ENCODE measurements around the gene PTPN18.

The PTPN18 gene

DNA sequence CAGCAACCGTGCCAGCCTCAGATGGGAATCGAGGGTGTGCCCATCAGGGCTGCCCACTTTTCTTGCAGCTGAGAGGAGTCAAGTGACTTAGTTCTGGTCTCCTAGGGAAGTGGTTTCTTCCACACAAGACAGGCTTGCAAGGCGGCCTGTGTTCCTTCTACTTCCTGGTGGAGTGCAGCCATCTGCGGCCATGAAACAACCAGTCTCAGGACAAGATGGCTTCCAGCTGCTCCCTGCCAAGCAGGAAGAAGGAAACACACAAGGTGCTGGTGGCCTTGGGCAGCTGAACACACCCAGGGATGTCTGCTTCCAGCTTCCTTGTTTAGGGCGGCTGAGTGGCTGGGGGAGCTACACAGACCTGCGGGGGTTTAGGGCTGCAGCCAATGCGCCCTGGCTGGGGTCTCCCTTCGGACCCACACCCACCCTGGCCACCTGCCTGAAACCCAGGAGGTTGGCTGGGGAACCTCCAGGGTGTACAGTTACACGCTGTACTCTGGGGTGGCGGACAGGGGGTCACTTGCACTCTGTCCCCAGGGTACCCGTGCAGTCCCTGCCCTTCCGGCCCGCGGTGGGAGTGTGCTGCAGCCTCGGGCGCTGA, 34.7 kb downstream of the PTPN18 start:
- Histone ChIP-seq H3K4me3 (replicated peaks; ENCODE audit: insufficient read depth, low read length) (peak overlapping the region; percentile 65), H3K27me3 (ENCODE audit: insufficient read depth, poor library complexity, severe bottlenecking) (no peaks in the 10 kb centered on the region), H3K27ac (replicated peaks) (peak overlapping the region; percentile 55)
- no peak for TF ChIP-seq GABPA (IDR thresholded peaks at IDR 0.05; ENCODE audit: low read depth)
- TF ChIP-seq SPI1 (IDR thresholded peaks at IDR 0.05; ENCODE audit: borderline replicate concordance, low read depth): peak; percentile 27; the same call in 1 of the 2 replicates
- DNase-seq (ENCODE audit: low read depth in 1 of 2, low spot score in 1 of 2): peak in 1 of 2 experiments; percentile 43

DNA sequence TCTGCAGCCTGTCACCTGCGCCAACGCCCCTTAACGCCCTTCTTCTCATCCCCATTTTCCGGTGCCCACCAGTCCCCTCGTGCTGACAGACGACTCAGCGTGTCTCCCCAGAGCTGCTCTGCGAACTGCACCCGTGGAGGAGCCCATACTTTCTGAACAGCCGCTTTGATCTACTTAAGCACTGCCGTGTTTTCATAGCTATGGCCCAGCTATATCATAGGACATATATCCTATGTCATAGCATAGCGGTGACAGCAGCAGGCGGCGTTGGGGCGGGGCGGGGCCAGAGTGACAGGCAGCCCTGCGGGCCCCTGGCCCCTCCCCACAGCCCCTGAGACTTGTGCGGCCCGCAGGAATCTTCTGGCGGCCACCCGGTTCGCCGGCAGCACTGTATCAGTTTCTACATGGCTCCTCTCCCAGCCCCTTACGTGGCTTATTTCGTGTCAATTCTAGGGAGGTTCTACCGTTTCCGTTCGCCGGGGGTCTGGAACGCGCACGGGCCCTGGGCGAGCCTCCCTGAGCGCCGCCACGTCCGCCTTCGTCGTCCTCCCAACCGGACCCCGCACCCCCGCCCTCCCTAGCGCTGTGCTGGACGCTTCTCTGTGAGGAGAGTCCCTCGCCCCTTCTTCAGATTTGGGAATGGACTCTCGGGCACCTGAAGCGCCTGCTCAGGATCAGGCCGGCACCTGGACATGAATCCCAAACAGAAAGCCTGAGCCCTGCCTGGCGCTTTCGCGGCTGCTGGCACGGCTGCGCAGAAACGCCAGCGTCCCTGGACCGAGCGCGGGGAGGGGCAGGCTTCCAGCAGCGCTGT, 35.4 kb downstream of the PTPN18 start:
- H3K4me3 ChIP-seq (replicated peaks; ENCODE audit: insufficient read depth, low read length): peak overlapping the region; percentile 65
- H3K27me3 ChIP-seq (ENCODE audit: insufficient read depth, poor library complexity, severe bottlenecking): no peaks in the 10 kb centered on the region
- DNase-seq (ENCODE audit: low read depth in 1 of 2, low spot score in 1 of 2): peak in 1 of 2 experiments; percentile 51
- TF ChIP-seq, protein P1, sequence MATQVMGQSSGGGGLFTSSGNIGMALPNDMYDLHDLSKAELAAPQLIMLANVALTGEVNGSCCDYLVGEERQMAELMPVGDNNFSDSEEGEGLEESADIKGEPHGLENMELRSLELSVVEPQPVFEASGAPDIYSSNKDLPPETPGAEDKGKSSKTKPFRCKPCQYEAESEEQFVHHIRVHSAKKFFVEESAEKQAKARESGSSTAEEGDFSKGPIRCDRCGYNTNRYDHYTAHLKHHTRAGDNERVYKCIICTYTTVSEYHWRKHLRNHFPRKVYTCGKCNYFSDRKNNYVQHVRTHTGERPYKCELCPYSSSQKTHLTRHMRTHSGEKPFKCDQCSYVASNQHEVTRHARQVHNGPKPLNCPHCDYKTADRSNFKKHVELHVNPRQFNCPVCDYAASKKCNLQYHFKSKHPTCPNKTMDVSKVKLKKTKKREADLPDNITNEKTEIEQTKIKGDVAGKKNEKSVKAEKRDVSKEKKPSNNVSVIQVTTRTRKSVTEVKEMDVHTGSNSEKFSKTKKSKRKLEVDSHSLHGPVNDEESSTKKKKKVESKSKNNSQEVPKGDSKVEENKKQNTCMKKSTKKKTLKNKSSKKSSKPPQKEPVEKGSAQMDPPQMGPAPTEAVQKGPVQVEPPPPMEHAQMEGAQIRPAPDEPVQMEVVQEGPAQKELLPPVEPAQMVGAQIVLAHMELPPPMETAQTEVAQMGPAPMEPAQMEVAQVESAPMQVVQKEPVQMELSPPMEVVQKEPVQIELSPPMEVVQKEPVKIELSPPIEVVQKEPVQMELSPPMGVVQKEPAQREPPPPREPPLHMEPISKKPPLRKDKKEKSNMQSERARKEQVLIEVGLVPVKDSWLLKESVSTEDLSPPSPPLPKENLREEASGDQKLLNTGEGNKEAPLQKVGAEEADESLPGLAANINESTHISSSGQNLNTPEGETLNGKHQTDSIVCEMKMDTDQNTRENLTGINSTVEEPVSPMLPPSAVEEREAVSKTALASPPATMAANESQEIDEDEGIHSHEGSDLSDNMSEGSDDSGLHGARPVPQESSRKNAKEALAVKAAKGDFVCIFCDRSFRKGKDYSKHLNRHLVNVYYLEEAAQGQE (IDR thresholded peaks at IDR 0.05; ENCODE audit: insufficient replicate concordance, low read depth): no peak
- TF ChIP-seq, protein P2, sequence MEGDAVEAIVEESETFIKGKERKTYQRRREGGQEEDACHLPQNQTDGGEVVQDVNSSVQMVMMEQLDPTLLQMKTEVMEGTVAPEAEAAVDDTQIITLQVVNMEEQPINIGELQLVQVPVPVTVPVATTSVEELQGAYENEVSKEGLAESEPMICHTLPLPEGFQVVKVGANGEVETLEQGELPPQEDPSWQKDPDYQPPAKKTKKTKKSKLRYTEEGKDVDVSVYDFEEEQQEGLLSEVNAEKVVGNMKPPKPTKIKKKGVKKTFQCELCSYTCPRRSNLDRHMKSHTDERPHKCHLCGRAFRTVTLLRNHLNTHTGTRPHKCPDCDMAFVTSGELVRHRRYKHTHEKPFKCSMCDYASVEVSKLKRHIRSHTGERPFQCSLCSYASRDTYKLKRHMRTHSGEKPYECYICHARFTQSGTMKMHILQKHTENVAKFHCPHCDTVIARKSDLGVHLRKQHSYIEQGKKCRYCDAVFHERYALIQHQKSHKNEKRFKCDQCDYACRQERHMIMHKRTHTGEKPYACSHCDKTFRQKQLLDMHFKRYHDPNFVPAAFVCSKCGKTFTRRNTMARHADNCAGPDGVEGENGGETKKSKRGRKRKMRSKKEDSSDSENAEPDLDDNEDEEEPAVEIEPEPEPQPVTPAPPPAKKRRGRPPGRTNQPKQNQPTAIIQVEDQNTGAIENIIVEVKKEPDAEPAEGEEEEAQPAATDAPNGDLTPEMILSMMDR (IDR thresholded peaks at IDR 0.05; ENCODE audit: insufficient read depth, low read length): no peak
- TF ChIP-seq SPI1 (IDR thresholded peaks at IDR 0.05; ENCODE audit: borderline replicate concordance, low read depth) (no peak), POLR2AphosphoS5 (IDR thresholded peaks at IDR 0.05; ENCODE audit: low read depth) (no peak), GABPA (IDR thresholded peaks at IDR 0.05; ENCODE audit: low read depth) (no peak)
- peak overlapping the region; percentile 55 for H3K27ac ChIP-seq (replicated peaks)

DNA sequence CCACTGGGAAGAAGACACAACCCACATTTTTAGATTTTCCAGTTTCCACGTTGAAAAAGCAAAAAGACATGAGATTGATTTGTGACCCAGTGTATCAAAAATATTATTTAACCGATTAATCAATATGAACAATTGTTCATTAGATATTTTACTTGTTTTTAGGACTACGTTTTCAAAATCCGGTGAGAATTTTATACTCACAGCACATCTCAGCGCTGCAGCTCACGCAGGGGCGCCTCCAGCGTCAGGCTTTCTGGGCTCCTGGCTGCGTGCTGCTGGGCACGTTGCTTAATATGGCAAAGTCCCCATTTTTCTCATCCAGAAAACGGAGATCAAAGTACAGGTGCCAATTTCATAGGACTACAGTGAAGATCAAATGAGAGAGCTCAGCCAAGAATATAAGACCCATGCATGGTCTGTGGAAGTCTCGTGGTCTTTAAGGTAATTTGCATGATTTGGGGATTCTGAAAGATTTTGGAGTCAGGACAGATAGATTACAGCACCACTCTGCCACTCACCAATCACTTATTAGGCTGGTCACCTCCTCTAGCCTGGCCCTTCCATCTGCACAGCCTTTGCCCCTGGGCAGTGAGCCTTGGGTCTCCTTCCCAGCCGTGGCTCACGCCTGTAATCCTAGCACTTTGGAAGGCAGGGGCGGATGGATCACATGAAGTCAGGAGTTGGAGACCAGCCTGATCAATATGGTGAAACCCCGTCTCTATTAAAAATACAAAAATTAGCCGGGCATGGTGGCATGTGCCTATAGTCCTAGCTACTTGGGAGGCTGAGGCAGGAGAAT, 36.2 kb downstream of the PTPN18 start:
- no peak for DNase-seq (ENCODE audit: low read depth in 1 of 2, low spot score in 1 of 2)
- TF ChIP-seq SPI1 (IDR thresholded peaks at IDR 0.05; ENCODE audit: borderline replicate concordance, low read depth) (no peak), POLR2AphosphoS5 (IDR thresholded peaks at IDR 0.05; ENCODE audit: low read depth) (no peak), GABPA (IDR thresholded peaks at IDR 0.05; ENCODE audit: low read depth) (no peak)
- TF ChIP-seq, protein P2 (IDR thresholded peaks at IDR 0.05; ENCODE audit: insufficient read depth, low read length): no peak
- TF ChIP-seq, protein P1 (IDR thresholded peaks at IDR 0.05; ENCODE audit: insufficient replicate concordance, low read depth): no peak
- no peak overlapping the region for H3K27ac ChIP-seq (replicated peaks)
- no peaks in the 10 kb centered on the region for H3K27me3 ChIP-seq (ENCODE audit: insufficient read depth, poor library complexity, severe bottlenecking)
- peak overlapping the region; percentile 65 for H3K4me3 ChIP-seq (replicated peaks; ENCODE audit: insufficient read depth, low read length)
